Activated naive CD8-positive, alpha-beta T cell (primary cell): ENCODE results near the gene PRKCB.
A peak's percentile ranks its signal among the peaks of the same experiment; 100 is the strongest.
"Not testable (repeated sequence)": the region's sequence is repeated elsewhere in the genome, so short reads cannot be mapped to it uniquely, and the experiment has no call there.

Source experiments
- H3K27ac Mint-ChIP-seq: one replicate; pipeline ENCODE4 v1.8.0; 2021; ENCODE audit warnings: mixed read lengths
- H3K27me3 Mint-ChIP-seq: one replicate; pipeline ENCODE4 v1.8.0; 2021; ENCODE audit warnings: mixed read lengths
- H3K36me3 Mint-ChIP-seq: one replicate; pipeline ENCODE4 v1.8.0; 2021; ENCODE audit warnings: mixed read lengths
- H3K4me1 Mint-ChIP-seq: one replicate; pipeline ENCODE4 v1.8.0; 2021; ENCODE audit warnings: low read depth, mixed read lengths
- H3K4me3 Mint-ChIP-seq: one replicate; pipeline ENCODE4 v1.8.0; 2021; ENCODE audit warnings: mild to moderate bottlenecking, mixed read lengths
- H3K9me3 Mint-ChIP-seq: one replicate; pipeline ENCODE4 v1.8.0; 2021; ENCODE audit warnings: low read depth, mixed read lengths

Gene PRKCB

DNA sequence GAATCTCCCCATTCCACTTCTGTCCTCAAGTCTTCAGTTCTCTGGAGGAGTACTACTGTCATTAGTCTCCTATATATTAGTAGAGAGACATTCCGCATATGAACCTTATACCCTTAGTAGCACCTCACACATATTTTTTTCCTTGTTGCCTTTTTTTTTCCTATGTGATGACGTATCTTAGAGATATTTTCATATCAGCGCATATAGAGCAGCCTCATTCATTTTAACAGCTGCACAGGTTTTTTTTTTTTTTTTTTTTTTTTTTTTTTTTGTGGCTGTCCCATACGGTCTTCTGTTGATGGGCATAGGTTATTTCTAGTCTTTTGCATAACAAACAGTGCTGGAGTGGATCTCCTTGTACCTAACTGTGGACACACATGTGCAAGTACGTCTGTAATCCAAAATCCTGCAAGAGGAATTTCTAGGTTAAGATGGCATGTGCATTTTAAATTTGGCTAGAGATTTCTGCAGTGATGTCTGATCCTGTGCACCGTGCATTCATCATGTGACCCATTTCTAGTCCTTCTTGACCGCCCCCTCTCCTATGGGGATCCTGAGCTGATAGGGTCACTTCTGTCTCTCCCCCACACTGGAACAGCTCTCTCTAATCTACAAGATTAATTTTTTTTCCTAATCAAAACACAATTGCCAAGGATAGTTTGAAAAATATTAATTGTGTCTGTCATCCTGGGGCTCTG is 64.8 kb downstream of the PRKCB start:
- no peaks in the 10 kb centered on the region for H3K27me3 Mint-ChIP-seq
- peaks cover 6% of the 10 kb centered on the region for H3K36me3 Mint-ChIP-seq
- peak overlapping the region; percentile 36 for H3K4me3 Mint-ChIP-seq
- H3K9me3 Mint-ChIP-seq: no peaks in the 10 kb centered on the region
- H3K27ac Mint-ChIP-seq: peak overlapping the region; percentile 69
- peaks cover 77% of the 10 kb centered on the region for H3K4me1 Mint-ChIP-seq

DNA sequence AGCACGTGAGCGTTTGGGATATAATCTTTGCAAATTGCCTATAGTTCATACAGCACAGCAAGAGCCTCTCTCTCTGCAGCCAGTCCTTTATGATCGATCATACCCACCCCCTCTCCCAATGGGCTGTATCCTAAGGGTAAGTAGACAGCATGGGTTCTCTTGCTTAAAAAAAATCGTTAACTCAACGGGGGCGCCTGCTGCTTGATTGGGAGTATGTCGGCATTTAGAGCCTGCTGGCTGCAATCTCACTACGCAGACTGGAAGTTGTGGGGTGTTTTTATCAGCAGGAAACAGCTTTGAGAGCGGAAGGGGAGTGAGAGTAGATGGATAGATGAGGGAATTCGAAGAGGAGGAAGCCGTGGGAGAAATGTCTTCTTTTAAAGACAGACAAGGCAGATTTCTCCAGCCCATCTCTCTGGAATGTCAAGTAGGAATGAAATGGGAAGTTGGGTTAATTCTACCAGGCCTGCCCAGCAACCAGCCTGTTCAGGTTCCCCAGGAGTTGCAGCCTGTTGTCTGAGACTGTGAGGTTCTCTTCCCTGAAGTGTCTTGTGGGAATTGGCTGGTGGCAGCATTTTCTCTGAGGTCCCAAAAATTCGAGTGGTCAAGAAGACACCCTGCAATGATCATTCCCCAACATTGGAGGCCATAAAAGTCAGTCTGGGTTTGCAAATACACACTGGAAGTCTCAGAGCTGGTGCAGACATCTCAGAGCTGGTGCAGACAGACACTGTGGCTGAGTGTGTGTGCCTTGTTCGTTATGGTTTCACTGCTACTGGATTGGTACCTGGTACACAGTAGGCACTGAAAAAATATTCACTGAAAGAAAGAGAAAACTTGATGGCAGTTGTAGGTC is 65.6 kb downstream of the PRKCB start:
- Mint-ChIP-seq H3K4me1 (peaks cover 79% of the 10 kb centered on the region), H3K9me3 (no peaks in the 10 kb centered on the region), H3K27me3 (no peaks in the 10 kb centered on the region), H3K4me3 (peak overlapping the region; percentile 36), H3K27ac (peak overlapping the region; percentile 69), H3K36me3 (peaks cover 6% of the 10 kb centered on the region)

GRCh38 chr16:23902034-23902747 is 66.4 kb downstream of the PRKCB start:
- no peaks in the 10 kb centered on the region for H3K27me3 Mint-ChIP-seq
- H3K36me3 Mint-ChIP-seq: peaks cover 6% of the 10 kb centered on the region
- no peak overlapping the region for H3K4me3 Mint-ChIP-seq
- peak overlapping the region; percentile 34 for H3K27ac Mint-ChIP-seq
- peaks cover 81% of the 10 kb centered on the region for H3K4me1 Mint-ChIP-seq
- H3K9me3 Mint-ChIP-seq: no peaks in the 10 kb centered on the region

GRCh38 chr16:23902748-23903414 is 67.1 kb downstream of the PRKCB start:
- H3K4me1 Mint-ChIP-seq: peaks cover 82% of the 10 kb centered on the region
- peaks cover 6% of the 10 kb centered on the region for H3K36me3 Mint-ChIP-seq
- peak overlapping the region; percentile 2 for H3K4me3 Mint-ChIP-seq
- H3K9me3 Mint-ChIP-seq: no peaks in the 10 kb centered on the region
- H3K27me3 Mint-ChIP-seq: no peaks in the 10 kb centered on the region
- H3K27ac Mint-ChIP-seq: no peak overlapping the region

DNA sequence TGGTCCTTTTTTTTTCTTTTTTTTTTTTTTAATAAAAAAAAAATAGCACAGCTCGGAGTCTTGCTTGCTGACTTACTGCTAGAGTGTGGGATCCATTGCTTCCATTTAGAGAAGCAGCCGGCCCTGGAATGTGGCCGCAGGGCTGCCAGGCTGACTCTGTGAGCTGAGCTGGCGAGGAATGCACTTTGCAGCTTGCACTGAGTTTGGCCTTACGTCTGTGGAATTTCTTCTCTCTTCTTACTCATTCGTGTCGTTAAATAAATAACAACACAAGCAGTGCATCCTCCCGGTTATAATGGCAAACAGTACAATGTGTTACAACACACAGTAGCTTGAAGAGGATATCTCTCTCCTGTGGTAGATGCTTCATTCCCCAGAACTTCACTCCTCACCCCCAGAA is 69.2 kb downstream of the PRKCB start:
- H3K4me1 Mint-ChIP-seq: peaks cover 83% of the 10 kb centered on the region
- no peaks in the 10 kb centered on the region for H3K9me3 Mint-ChIP-seq

GRCh38 chr16:23907457-23907902 is 71.7 kb downstream of the PRKCB start:
- Mint-ChIP-seq H3K4me1 (peaks cover 70% of the 10 kb centered on the region), H3K9me3 (no peaks in the 10 kb centered on the region), H3K27ac (peak overlapping the region; percentile 34), H3K4me3 (no peak overlapping the region), H3K27me3 (no peaks in the 10 kb centered on the region), H3K36me3 (peaks cover 3% of the 10 kb centered on the region)

More for the DNA sequence above, 69.2 kb downstream of the PRKCB start:
- H3K36me3 Mint-ChIP-seq: no peaks in the 10 kb centered on the region
- no peak overlapping the region for H3K4me3 Mint-ChIP-seq
- no peak overlapping the region for H3K27ac Mint-ChIP-seq
- no peaks in the 10 kb centered on the region for H3K27me3 Mint-ChIP-seq

DNA sequence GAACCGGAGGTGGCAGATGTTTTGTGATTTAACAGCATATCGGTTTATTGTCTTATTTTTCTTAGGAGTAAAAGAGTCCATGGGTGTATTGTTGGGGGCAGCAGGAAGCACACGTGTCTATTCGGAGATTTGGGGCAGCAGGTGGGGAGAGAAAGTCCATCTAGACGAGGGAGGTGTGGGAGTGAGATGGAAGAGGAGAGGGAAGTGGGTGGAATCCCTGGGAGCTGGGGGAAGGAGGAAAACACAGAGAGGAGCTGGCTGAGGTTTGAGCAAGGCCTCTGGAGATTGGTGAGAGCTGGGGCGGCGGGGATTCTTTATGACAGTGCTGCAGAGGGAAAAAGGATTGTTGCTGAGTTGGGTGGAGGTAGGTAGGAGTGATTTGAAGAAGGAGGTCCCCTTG is 72.1 kb downstream of the PRKCB start:
- Mint-ChIP-seq H3K4me3 (no peak overlapping the region), H3K4me1 (peaks cover 67% of the 10 kb centered on the region), H3K9me3 (no peaks in the 10 kb centered on the region), H3K27me3 (no peaks in the 10 kb centered on the region), H3K27ac (peak overlapping the region; percentile 34), H3K36me3 (peaks cover 3% of the 10 kb centered on the region)

DNA sequence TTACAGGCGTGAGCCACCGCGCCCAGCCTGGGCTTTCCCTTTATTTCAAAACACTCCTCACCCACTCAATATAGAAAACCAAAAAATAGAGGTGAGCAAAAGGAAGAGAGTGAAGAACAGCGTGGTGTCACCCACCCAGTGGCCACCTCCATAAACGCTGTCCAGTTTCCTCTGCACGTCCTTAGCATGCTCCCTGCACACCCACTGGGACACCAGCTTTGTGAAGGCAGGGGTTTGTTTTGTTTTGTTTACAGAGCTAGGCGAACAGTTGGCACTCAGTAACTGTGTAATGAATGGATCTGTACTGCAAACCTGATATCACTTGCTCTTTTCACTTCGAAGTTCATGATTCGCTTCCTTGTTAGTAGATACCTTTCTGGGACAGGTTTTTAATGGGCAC is 73.0 kb downstream of the PRKCB start:
- Mint-ChIP-seq H3K4me3 (no peak overlapping the region), H3K36me3 (peaks cover 3% of the 10 kb centered on the region), H3K4me1 (peaks cover 66% of the 10 kb centered on the region), H3K27me3 (no peaks in the 10 kb centered on the region), H3K9me3 (no peaks in the 10 kb centered on the region), H3K27ac (peak overlapping the region; percentile 13)

DNA sequence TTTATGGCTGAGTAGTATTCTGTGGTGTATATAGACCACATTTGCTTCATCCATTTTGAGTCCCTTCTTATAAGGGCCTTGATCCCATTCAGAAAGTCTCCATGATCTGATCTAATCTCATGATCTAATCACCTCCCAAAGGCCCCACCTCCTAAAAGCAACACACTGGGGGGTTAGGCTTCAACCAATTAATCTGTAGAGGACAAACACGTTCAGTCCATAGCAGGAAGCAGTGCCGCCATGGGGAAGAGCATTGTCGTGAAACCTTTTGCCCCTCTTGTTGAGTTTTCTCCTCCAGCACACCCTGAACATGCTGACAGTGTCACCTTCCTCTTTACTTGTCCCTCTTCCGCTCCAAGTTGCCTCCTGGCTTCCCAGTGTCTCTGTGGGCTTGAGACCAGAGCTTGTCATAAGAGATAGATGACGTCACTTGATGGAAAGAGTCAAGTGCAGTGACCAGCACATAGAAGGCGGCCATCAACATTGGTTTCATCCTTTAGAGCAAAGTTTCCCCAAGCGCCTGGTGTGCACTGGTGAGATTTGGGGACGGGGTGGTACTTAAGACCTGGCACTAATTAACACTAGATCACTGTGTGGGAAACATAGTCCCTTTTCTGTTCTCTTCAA is 74.1 kb downstream of the PRKCB start:
- Mint-ChIP-seq H3K36me3 (peaks cover 3% of the 10 kb centered on the region), H3K27ac (peak overlapping the region; percentile 58), H3K4me3 (no peak overlapping the region), H3K27me3 (no peaks in the 10 kb centered on the region), H3K4me1 (peaks cover 68% of the 10 kb centered on the region), H3K9me3 (no peaks in the 10 kb centered on the region)

- no peak overlapping the region for H3K27ac Mint-ChIP-seq
- no peaks in the 10 kb centered on the region for H3K9me3 Mint-ChIP-seq
- no peaks in the 10 kb centered on the region for H3K27me3 Mint-ChIP-seq
- peaks cover 11% of the 10 kb centered on the region for H3K36me3 Mint-ChIP-seq
- no peak overlapping the region for H3K4me3 Mint-ChIP-seq
- peaks cover 46% of the 10 kb centered on the region for H3K4me1 Mint-ChIP-seq
Observed at GRCh38 chr16:23914946-23915530, 79.3 kb downstream of the PRKCB start.

DNA sequence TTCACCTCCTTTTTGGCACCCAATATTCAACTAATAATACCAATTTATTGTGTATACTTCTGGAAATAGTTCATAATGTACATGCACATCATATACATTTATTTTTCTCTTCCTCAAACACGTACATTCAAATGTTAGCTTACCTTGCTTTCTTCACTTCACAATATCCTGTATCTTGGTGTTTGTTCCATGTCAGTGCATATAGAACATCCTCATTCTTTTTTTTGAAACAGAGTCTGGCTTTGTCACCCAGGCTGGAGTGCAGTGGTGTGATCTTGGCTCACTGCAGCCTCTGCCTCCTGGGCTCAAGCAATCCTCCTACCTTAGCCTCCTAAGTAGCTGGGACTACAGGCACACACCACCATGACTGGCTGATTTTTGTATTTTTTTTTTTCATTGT is 80.8 kb downstream of the PRKCB start:
- H3K4me1 Mint-ChIP-seq: peaks cover 55% of the 10 kb centered on the region
- H3K27me3 Mint-ChIP-seq, H3K4me3 Mint-ChIP-seq, H3K9me3 Mint-ChIP-seq: not testable (repeated sequence)
- peaks cover 15% of the 10 kb centered on the region for H3K36me3 Mint-ChIP-seq
- peak overlapping the region; percentile 16 for H3K27ac Mint-ChIP-seq

DNA sequence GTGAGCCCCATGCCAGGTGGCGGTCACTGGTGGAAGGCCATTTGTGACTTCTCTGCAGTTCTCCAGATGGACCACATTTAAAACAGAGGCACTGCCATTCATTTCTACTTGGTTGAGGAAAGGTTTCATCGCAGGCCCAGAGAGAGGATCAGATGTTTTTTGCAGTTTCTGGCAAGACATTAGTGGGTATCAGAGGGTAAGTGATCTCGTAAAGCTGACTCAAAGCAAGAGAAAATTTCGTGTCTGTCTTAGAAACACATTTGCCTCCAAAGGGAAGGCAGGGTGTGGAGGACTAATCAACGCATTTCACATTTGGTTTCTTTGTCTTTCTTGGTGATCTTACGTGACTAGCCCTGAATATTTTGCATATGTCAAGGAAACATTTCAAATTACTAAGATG is 81.8 kb downstream of the PRKCB start:
- Mint-ChIP-seq H3K4me3 (no peak overlapping the region), H3K9me3 (no peaks in the 10 kb centered on the region), H3K27me3 (no peaks in the 10 kb centered on the region), H3K36me3 (peaks cover 15% of the 10 kb centered on the region), H3K27ac (no peak overlapping the region), H3K4me1 (peaks cover 61% of the 10 kb centered on the region)

- H3K4me3 Mint-ChIP-seq: no peak overlapping the region
- H3K9me3 Mint-ChIP-seq: no peaks in the 10 kb centered on the region
- H3K4me1 Mint-ChIP-seq: peaks cover 49% of the 10 kb centered on the region
- H3K36me3 Mint-ChIP-seq: peaks cover 19% of the 10 kb centered on the region
- H3K27me3 Mint-ChIP-seq: no peaks in the 10 kb centered on the region
- peak overlapping the region; percentile 12 for H3K27ac Mint-ChIP-seq
Observed at GRCh38 chr16:23920446-23920845, 84.7 kb downstream of the PRKCB start.

DNA sequence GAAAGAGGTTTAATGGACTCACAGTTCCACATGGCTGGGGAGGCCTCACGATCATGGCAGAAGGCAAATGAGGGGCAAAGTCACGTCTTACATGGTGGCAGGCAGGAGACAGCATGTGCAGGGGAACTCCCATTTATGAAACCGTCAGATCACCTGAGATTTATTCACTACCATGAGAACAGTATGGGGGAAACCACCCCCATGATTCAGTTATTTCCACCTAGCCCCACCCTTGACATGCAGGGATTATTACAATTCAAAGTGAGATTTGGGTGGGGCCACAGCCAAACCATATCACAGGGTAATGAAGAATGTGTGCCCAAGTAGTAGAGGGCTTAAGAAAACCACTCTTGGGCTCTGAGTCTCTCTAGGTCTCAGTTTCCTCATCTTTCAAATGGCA is 85.1 kb downstream of the PRKCB start:
- Mint-ChIP-seq H3K27ac (peak overlapping the region; percentile 30), H3K27me3 (no peaks in the 10 kb centered on the region), H3K4me3 (no peak overlapping the region), H3K4me1 (peaks cover 49% of the 10 kb centered on the region), H3K36me3 (peaks cover 21% of the 10 kb centered on the region), H3K9me3 (no peaks in the 10 kb centered on the region)
